Glutamatergic neuron (in vitro differentiated cells): ENCODE data around the gene RBM24. TPM values are rescaled to one million over a fixed set of nuclear protein-coding genes. Genes with fewer than 3 reads are reported as not detected.

Source experiments
- DNase-seq: peaks from one replicate; pipeline ENCODE4 v3.0.0; 2022
- H3K27ac Mint-ChIP-seq: one replicate; pipeline ENCODE4 v1.8.0; 2020; ENCODE audit warnings: mild to moderate bottlenecking, mixed read lengths, inconsistent platforms; ENCODE audit not compliant: unreplicated experiment
- H3K27me3 Mint-ChIP-seq: one replicate; pipeline ENCODE4 v1.8.0; 2020; ENCODE audit warnings: mild to moderate bottlenecking, moderate library complexity, mixed read lengths, inconsistent platforms; ENCODE audit not compliant: unreplicated experiment
- H3K36me3 Mint-ChIP-seq: one replicate; pipeline ENCODE4 v1.8.0; 2020; ENCODE audit warnings: mild to moderate bottlenecking, mixed read lengths, inconsistent platforms; ENCODE audit not compliant: unreplicated experiment
- H3K4me1 Mint-ChIP-seq: one replicate; pipeline ENCODE4 v1.8.0; 2020; ENCODE audit warnings: mild to moderate bottlenecking, low read depth, mixed read lengths, inconsistent platforms; ENCODE audit not compliant: unreplicated experiment
- H3K4me3 Mint-ChIP-seq: one replicate; pipeline ENCODE4 v1.8.0; 2020; ENCODE audit warnings: mild to moderate bottlenecking, mixed read lengths, inconsistent platforms; ENCODE audit not compliant: unreplicated experiment
- H3K9me3 Mint-ChIP-seq: one replicate; pipeline ENCODE4 v1.8.0; 2020; ENCODE audit warnings: mild to moderate bottlenecking, moderate library complexity, mixed read lengths, inconsistent platforms; ENCODE audit not compliant: unreplicated experiment
- CTCF ChIP-seq: fragments of 200-600 bp; sonication (generic); IDR thresholded peaks from one replicate; pipeline ENCODE4 v1.5.0; 2021; ENCODE audit not compliant: partially characterized antibody, unreplicated experiment
- total RNA-seq: library from RNA; stranded (reverse); fragmentation: NEBNext Ultra II Directional; extraction: Animal tissue kit (Norgen Biotek cat#: 25700); gene quantifications from one replicate; pipeline ENCODE4 v1.2.1, GENCODE V29; 2021; ENCODE audit not compliant: unreplicated experiment

RBM24 gene
- total RNA-seq, 1 donor from 2014 or later: 4.9 TPM

DNA sequence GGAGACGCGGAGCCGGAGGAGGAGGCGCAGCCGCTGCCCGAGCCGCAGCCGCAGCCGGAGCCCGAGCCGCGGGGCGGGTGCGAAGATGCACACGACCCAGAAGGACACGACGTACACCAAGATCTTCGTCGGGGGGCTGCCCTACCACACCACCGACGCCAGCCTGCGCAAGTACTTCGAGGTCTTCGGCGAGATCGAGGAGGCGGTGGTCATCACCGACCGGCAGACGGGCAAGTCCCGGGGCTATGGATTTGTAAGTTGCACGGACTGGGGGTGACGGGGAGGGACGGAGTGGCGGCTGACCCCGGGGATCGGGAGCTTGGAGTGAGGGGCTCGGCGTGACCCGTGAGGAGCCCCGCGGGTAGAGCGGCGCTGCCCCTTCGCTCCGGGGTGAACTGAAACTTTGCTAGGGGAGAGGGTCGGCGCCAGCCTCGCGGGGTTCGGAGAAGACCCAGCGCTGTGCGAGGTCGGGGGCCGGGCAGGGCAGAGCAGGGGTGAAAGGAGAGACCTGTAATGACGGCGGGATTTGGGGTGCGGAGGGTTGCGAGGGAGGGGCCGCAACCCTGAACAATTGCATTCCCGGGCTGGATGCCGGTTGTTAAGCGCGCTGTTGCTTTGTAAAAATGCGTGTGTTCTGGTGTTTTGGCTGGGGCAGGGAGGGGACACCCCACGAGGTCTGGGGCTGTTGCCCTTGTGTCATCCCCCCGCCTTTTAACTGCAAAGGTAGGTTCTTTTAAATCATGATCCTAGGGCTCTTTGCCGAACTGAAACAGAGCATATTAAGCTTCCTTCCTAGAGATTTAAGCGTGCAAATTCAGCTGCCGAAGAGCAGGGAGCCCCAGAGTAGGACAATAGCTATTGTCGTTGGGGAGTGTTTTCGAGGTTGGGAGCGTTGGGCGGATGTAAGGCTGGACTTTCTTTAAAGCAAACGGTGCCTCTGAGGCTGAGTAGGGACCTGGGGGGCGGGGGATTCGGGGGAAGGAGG lies 628 bp downstream of the RBM24 start:
- no peak for TF ChIP-seq CTCF
- Mint-ChIP-seq H3K27me3 (peaks cover 12% of the 10 kb centered on the region), H3K36me3 (no peaks in the 10 kb centered on the region), H3K4me3 (peak overlapping the region; percentile 91), H3K4me1 (no peaks in the 10 kb centered on the region), H3K27ac (peak overlapping the region; percentile 62), H3K9me3 (peaks cover 6% of the 10 kb centered on the region)
- DNase-seq: peak; percentile 32

- TF ChIP-seq CTCF: no peak
- Mint-ChIP-seq H3K36me3 (no peaks in the 10 kb centered on the region), H3K4me1 (no peaks in the 10 kb centered on the region), H3K4me3 (peak overlapping the region; percentile 82), H3K9me3 (peaks cover 6% of the 10 kb centered on the region), H3K27me3 (peaks cover 12% of the 10 kb centered on the region), H3K27ac (peak overlapping the region; percentile 33)
- DNase-seq: no peak
Observed at GRCh38 chr6:17283074-17283473, 1.9 kb downstream of the RBM24 start.

GRCh38 chr6:17289630-17290061 lies 8.5 kb downstream of the RBM24 start:
- H3K36me3 Mint-ChIP-seq: no peaks in the 10 kb centered on the region
- peaks cover 9% of the 10 kb centered on the region for H3K9me3 Mint-ChIP-seq
- H3K4me1 Mint-ChIP-seq: peaks cover 10% of the 10 kb centered on the region
- no peaks in the 10 kb centered on the region for H3K27me3 Mint-ChIP-seq
- no peak for TF ChIP-seq CTCF
- no peak overlapping the region for H3K27ac Mint-ChIP-seq
- DNase-seq: no peak
- H3K4me3 Mint-ChIP-seq: no peak overlapping the region

GRCh38 chr6:17291778-17292177 lies 10.6 kb downstream of the RBM24 start:
- peak overlapping the region; percentile 26 for H3K27ac Mint-ChIP-seq
- no peak for TF ChIP-seq CTCF
- peak; percentile 66 for DNase-seq
- H3K4me3 Mint-ChIP-seq: no peak overlapping the region
- no peaks in the 10 kb centered on the region for H3K36me3 Mint-ChIP-seq
- peaks cover 7% of the 10 kb centered on the region for H3K9me3 Mint-ChIP-seq
- peaks cover 10% of the 10 kb centered on the region for H3K4me1 Mint-ChIP-seq
- no peaks in the 10 kb centered on the region for H3K27me3 Mint-ChIP-seq

DNA sequence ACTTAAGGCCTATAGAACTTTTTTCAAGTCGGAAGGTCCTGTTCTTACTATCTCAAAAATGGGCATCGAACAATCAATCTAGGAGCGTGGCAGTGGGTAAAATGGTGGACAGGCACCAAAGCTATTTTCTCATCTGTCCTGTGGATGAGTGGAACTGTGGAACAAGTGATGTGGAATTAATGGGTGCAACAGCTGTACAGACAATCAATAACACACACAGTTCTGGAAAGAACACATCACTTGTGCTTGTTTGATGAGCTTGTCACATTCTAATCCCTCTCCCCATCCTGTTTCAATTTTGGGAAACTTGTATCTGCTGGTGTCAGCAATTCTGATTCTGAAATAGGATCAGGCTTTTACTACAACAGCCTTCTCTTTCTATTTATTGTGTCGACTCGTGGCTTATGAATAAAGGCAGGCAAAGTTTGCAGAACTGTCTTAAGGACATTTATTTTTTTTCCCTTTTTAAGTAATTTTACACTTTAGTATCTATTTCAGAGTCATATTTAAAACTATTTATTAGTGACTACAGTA lies 11.5 kb downstream of the RBM24 start:
- no peak overlapping the region for H3K4me3 Mint-ChIP-seq
- no peaks in the 10 kb centered on the region for H3K27me3 Mint-ChIP-seq
- H3K36me3 Mint-ChIP-seq: no peaks in the 10 kb centered on the region
- peaks cover 10% of the 10 kb centered on the region for H3K4me1 Mint-ChIP-seq
- no peak for TF ChIP-seq CTCF
- DNase-seq: no peak
- peaks cover 7% of the 10 kb centered on the region for H3K9me3 Mint-ChIP-seq
- peak overlapping the region; percentile 29 for H3K27ac Mint-ChIP-seq
